Esophagus muscularis mucosa (tissue), 4 donors: ENCODE results near the gene RHD. TPM values are rescaled to one million over a fixed set of nuclear protein-coding genes. Genes with fewer than 3 reads are reported as not detected.
"Not testable (repeated sequence)": the region's sequence is repeated elsewhere in the genome, so short reads cannot be mapped to it uniquely, and the experiment has no call there.

Experiments
- DNase-seq: peaks from one replicate; pipeline ENCODE4 v3.0.0-alpha.2; 2017; ENCODE audit errors: extremely low spot score
- H3K27ac ChIP-seq, 4 donors: fragments of 200-600 bp; sonication (generic); replicated peaks in 1 of 4; 1 replicate in 3 of 4; 2 replicates in 1 of 4; pipeline ENCODE4 v1.5.1; 2016 to 2019; ENCODE audit warnings: mild to moderate bottlenecking in 1 of 4
- H3K27me3 ChIP-seq, 4 donors: fragments of 200-600 bp; sonication (generic); one replicate each; pipeline versions ENCODE4 v1.5.1 to v1.6.0; 2016 to 2019
- H3K36me3 ChIP-seq, 4 donors: fragments of 200-600 bp; sonication (generic); one replicate each; pipeline ENCODE4 v1.5.1; 2016 to 2019
- H3K4me1 ChIP-seq, 4 donors: fragments of 200-600 bp; sonication (generic); one replicate each; pipeline ENCODE4 v1.5.1; 2016 to 2019
- H3K4me3 ChIP-seq, 4 donors: fragments of 200-600 bp; sonication (generic); 1 replicate in 2 of 4; 2 replicates in 2 of 4; pipeline ENCODE4 v1.5.1; 2016 to 2019; ENCODE audit warnings: mild to moderate bottlenecking in 4 of 4, moderate library complexity in 1 of 4
- H3K9me3 ChIP-seq, 4 donors: fragments of 200-600 bp; sonication (generic); 1 replicate in 3 of 4; 2 replicates in 1 of 4; pipeline ENCODE4 v1.5.1; 2016 to 2019
- WGBS: methylation state at CpG from one replicate; pipeline ENCODE4 v1.1.5; 2018; 5-methylcytosine and 5-hydroxymethylcytosine counted together
- intact Hi-C: fragments of 100-400 bp; cut with DNase I; formaldehyde crosslinking; loops from one replicate; pipeline ENCODE4 v1.15.1; 2023
- total RNA-seq, 4 donors: library from RNA; depleted of rRNA; stranded (reverse); fragments of >200 nt; gene quantifications; one replicate each; pipeline versions ENCODE4 v1.1.0 to v1.2.1, GENCODE V29; 2016

The RHD gene
- total RNA-seq, 4 donors from 2014 or later, result not detected

DNA sequence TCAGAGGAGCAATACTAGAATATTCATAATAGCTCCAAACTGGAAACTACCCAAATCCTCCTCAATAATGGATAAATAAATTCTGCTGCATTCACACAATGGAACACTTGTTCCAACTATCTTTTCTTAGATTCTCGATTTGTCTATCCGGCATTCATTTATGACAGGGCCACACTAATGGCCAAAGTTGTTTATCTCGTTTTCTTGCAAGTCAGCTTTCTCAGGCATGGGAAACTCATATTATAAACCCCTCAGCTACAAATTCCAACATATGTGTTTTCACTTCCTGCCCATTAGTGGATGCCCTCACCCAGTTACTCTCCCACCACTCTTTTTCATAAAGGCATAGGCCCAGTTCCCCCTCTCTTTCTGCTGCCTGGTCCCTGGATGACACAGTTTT lies 106.1 kb downstream of the RHD start:
- H3K27ac ChIP-seq, H3K27me3 ChIP-seq, DNase-seq, intact Hi-C loops, H3K36me3 ChIP-seq, H3K9me3 ChIP-seq, H3K4me3 ChIP-seq, H3K4me1 ChIP-seq: not testable (repeated sequence)
- 87% methylated on average over 3 of the region's 3 CpGs for WGBS

Other genes starting within 250 kb of the RHD start
- 10 to 100 TPM; 56.9 to 76.7 (median 65.2) TPM for gene SYF2, start 40.0 kb upstream of the RHD start, total RNA-seq
- gene RSRP1, start 25.1 kb upstream of the RHD start, total RNA-seq, result 10 to 100 TPM; 33.7 to 75.2 (median 52.5) TPM
- 100 to 1,000 TPM in 1 of 4 donors, 10 to 100 TPM in 3; 85.1 to 106 (median 98.4) TPM for gene TMEM50A, start 65.8 kb downstream of the RHD start, total RNA-seq
- gene RHCE, start 148.3 kb downstream of the RHD start, total RNA-seq, result under 1 TPM in 1 of 4 donors, not detected in 3; 0.17 TPM
- gene MACO1, start 158.4 kb downstream of the RHD start, total RNA-seq, result 10 to 100 TPM; 16.2 to 23.2 (median 19.5) TPM